GM12873 (cell line): ENCODE data around the gene STX11.

Experiments used
- TF ChIP-seq, protein P1 (sequence below): IDR thresholded peaks from 2 replicates; pipeline ENCODE4 v1.5.1; 2012; ENCODE audit warnings: low read depth, mild to moderate bottlenecking, moderate library complexity, low read length, control low read depth; ENCODE audit not compliant: insufficient read depth; ENCODE audit errors: missing control alignments

STX11 gene

DNA sequence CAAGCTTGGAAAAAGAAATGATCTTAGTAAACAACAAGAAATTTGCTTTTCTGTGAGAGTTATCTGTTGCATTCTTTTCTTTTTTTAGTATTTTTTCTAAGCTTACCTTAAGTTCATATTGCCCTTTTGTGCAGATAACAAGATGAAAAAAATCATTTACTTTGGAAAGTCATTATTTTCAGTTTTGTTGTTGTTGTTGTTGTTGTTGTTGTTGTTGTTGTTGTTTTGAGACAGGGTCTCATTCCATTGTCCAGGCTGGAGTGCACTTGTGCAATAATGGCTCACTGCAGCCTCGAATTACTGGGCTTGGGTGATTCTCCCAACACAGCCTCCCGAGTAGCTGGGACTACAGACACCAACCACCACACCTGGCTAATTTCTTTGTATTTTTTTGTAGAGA lies 8.8 kb upstream of the STX11 start:
- TF ChIP-seq, protein P1, sequence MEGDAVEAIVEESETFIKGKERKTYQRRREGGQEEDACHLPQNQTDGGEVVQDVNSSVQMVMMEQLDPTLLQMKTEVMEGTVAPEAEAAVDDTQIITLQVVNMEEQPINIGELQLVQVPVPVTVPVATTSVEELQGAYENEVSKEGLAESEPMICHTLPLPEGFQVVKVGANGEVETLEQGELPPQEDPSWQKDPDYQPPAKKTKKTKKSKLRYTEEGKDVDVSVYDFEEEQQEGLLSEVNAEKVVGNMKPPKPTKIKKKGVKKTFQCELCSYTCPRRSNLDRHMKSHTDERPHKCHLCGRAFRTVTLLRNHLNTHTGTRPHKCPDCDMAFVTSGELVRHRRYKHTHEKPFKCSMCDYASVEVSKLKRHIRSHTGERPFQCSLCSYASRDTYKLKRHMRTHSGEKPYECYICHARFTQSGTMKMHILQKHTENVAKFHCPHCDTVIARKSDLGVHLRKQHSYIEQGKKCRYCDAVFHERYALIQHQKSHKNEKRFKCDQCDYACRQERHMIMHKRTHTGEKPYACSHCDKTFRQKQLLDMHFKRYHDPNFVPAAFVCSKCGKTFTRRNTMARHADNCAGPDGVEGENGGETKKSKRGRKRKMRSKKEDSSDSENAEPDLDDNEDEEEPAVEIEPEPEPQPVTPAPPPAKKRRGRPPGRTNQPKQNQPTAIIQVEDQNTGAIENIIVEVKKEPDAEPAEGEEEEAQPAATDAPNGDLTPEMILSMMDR: no peak

DNA sequence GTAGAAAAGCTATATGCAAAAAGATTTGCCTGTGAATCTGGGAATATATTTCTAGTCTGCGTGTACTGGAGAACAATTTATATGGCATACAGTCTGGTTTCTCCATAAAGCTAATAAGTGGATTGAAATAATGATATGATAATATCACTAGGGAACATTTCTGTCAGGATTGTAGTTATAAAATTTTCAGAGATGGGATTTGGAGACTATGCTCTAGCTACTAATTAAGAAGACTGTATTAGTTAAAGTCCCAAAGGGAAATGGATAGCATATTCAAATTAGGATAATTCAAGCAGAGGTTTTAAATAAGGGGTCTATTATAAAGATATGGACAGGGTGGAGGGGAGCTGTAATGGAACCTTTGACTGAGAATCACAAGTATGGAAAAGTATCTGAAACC lies 7.2 kb upstream of the STX11 start:
- TF ChIP-seq, protein P1: no peak

DNA sequence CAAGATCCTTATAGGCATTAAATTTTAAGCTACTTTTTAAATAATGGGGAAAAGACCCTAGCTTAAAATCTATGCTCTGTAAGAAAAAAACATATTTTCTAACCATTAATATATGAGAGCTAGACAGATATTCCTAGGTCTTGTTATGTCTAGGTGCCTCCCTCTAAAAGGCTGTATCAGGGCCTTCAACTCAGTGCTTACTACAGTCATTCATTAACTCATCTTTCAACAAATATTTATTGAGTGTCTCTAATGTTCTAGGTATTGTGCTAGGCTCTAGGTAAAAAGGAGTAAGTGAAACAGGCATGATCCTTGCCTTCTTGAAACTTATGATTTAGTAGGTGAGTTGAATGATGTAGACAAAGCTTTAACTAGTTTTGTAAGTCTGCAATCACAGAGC lies 6.4 kb upstream of the STX11 start:
- TF ChIP-seq, protein P1: no peak

DNA sequence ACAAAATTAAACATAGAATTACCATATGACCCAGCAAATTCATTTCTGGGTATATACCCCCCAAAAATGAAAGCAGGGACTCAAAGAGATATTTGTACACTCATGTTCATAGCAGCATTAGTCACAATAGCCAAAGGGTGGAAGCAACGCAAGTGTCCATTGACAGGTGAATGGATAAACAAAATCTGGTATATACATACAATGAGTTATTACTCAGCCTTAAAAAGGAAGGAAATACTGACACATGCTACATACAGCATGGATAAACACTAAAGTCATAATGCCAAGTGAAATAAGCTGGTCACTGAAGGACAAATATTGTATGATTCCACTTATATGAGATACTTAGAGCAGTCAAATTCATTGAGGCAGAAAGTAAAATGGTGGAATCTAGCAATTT lies 5.3 kb upstream of the STX11 start:
- TF ChIP-seq, protein P1: no peak

DNA sequence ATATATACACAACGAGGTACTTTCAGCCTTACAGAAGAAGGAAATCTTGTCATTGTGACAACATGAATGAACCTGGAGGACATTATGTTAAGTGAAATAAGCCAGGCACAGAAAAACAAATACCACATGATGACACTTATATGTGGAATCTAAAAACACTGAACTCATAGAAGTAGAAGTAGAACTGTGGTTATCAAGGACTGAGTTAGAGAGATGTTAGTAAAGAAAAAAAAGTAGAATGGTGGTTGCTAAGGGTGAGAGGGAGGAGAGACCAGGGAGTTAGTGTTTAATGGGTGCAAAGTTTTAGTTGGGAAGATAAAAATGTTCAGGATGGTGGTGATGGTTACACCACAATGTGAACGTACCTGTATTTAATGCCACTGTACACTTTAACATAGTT lies 4.8 kb upstream of the STX11 start:
- TF ChIP-seq, protein P1: no peak

DNA sequence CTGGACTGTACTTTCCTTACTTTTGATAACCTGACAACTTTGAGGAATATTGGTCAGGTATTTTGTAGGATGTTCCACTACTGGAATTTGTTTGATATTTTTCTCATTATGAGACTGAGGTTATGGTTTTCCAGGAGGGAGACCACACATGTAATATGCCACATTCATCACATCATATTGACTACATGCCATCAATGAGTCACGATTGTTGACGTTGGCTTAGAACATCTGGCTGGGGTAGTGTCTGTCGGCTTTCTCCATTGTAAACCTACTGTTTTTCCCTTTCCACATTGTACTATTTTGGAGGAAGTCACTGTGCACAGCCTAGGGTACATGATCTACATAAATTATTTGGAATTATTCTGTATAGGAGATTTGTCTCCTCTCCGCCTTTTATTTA lies 1.4 kb upstream of the STX11 start:
- TF ChIP-seq, protein P1: no peak

DNA sequence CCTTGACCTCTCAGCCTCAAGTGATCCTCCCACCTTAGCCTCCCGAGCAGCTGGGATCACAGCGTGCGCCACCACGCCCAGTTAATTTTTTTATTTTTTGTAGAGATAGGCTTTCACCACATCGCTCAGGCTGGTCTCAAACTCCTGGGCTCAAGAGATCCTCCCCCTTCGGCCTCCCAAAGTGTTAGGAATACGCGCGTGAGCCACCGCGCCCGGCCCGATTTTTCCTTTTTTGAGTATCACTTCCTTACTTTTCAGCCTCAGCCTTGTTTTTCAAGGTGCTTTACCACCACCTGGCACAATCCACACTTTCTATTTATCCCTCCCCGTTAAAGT lies 791 bp upstream of the STX11 start:
- TF ChIP-seq, protein P1: no peak
